Measurements from ENCODE around the gene RBM12.
A peak's percentile ranks its signal among the peaks of the same experiment; 100 is the strongest.

The RBM12 gene

DNA sequence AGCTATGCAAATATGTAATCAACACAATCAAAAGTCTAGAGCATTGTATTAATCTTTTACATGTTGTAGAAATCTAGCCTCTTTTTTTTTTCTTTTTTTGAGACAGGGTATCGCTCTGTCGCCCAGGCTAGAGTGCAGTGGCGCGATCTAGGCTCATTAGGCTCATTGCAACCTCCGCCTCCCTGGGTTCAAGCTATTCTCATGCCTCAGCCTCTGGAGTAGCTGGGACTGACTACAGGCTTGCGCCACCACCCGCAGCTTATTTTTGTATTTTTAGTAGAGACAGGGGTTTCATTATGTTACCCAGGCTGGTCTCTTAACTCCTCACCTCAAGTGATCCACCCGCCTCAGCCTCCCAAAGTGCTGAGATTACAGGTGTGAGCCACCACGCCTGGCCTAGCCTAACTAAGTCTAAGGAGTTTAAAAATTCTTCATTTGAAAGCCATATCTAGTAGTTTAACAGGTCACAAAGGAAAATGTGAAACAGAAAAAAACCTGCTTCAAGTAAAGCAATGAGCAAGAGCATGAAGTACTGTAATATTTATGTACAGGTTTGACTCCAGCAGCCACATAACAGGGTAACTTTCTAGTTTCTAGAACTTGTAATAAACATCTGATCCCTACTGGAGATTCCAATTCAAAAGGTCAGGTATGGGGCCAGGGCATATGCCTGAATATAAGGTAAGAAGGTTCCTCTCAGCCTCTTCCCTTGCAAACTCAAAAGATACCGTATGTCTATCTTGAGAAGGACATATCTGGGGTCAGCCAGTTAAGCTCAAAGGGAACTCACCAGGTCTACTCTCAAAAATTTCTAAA is 4.4 kb downstream of the RBM12 start:
- no peak for DNase-seq
- ATAC-seq (replicated peaks), result no peak
- Mint-ChIP-seq H3K27me3 (no peaks in the 10 kb centered on the region), H3K36me3 (ENCODE audit: insufficient read depth) (peaks cover 49% of the 10 kb centered on the region), H3K4me1 (ENCODE audit: low read depth in 2 of 2) (peaks cover 56 to 76% of the 10 kb centered on the region in 2 donors), H3K4me3 (peak overlapping the region; percentile 97 to 98), H3K27ac (peak overlapping the region; percentile 98 to 99), H3K9me3 (no peaks in the 10 kb centered on the region)

DNA sequence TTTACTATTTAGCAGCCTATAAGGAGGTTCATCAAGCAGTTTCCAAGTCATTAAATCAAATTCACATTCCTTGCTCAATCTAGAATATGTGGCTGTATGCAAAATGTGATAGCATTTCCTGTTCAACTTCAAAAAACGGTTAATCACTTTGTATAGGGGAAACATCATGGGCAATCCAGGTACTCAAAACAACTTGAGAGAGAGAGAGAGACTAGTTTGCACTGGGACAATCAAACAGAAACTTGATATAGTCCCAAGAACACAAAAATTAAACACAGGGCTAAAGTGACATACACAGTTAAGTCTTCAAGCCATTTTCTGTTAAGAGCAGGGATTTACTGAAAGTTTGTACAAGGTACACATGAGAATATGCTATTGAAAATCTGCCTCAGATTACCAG is 7.4 kb downstream of the RBM12 start:
- no peaks in the 10 kb centered on the region for H3K9me3 Mint-ChIP-seq
- H3K36me3 Mint-ChIP-seq (ENCODE audit: insufficient read depth), result peaks cover 20% of the 10 kb centered on the region
- peak overlapping the region; percentile 3 to 48 for H3K4me3 Mint-ChIP-seq
- H3K4me1 Mint-ChIP-seq (ENCODE audit: low read depth in 2 of 2), result peaks cover 36 to 53% of the 10 kb centered on the region in 2 donors
- DNase-seq (no peak), ATAC-seq (replicated peaks) (peak; percentile 23)
- H3K27ac Mint-ChIP-seq, result peak overlapping the region; percentile 62 to 83
- H3K27me3 Mint-ChIP-seq, result no peaks in the 10 kb centered on the region

DNA sequence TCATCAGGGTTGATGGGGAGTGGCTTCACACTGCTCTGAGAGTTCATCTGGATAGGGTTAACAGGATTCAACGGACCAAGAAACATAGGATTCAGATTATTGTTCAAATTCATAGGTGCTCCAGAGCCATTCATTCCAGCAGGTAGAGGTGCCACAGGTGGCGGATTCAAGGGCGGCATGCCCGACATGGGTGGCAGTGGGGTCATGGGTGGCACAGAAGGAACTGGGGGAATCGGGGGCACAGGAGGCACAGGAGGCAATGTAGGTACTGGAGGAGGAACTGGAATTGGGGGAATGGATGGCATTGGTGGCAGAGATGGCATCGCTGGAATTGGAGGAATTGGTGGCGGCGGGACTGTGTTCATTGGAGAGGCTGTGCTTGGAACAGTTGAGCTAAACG is 10.3 kb downstream of the RBM12 start:
- H3K4me1 Mint-ChIP-seq (ENCODE audit: low read depth in 2 of 2), result peaks cover 26 to 46% of the 10 kb centered on the region in 2 donors
- DNase-seq (no peak), ATAC-seq (replicated peaks) (no peak)
- H3K4me3 Mint-ChIP-seq, result no peak overlapping the region
- H3K36me3 Mint-ChIP-seq (ENCODE audit: insufficient read depth), result peaks cover 22% of the 10 kb centered on the region
- no peak overlapping the region for H3K27ac Mint-ChIP-seq
- no peaks in the 10 kb centered on the region for H3K9me3 Mint-ChIP-seq
- no peaks in the 10 kb centered on the region for H3K27me3 Mint-ChIP-seq

DNA sequence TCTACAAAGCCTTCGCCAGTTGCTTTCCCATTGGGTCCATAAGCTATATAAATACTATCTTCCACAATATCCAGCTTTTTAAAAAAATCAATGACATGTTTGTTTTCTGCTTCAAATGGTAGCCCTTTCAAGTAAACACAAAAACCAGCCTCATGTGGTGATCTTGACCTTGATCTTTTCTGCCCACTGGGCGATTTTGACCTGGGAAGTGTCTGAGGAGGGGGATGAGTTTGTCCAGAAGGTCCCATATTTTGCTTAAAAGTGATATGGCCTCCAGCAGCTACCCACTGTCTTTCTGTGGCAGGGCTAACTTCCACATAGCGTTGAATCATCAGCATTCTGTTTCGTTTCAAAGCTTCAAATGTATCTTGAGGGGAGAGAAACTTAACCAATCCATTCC is 10.8 kb downstream of the RBM12 start:
- H3K36me3 Mint-ChIP-seq (ENCODE audit: insufficient read depth), result peaks cover 22% of the 10 kb centered on the region
- H3K4me1 Mint-ChIP-seq (ENCODE audit: low read depth in 2 of 2), result peaks cover 27 to 46% of the 10 kb centered on the region in 2 donors
- H3K27ac Mint-ChIP-seq, result no peak overlapping the region
- ATAC-seq (replicated peaks), result no peak
- no peak overlapping the region for H3K4me3 Mint-ChIP-seq
- DNase-seq, result no peak
- no peaks in the 10 kb centered on the region for H3K9me3 Mint-ChIP-seq
- H3K27me3 Mint-ChIP-seq, result no peaks in the 10 kb centered on the region

DNA sequence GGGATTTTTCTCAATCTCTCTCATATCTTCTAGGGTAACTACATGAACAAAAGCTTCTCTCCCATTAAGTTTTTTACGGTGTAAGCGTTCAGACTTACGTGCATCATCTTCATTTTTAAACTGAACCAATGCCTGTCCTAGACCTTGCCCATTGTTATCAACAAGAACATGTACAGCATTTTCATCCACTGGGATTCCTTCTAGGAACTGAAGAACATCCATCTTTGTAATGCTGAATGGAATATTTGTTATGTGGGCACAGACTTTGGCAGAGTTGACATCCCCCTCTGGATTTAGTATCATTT is 11.3 kb downstream of the RBM12 start:
- DNase-seq, result no peak
- ATAC-seq (replicated peaks), result no peak
- H3K4me1 Mint-ChIP-seq (ENCODE audit: low read depth in 2 of 2), result peaks cover 27 to 45% of the 10 kb centered on the region in 2 donors
- no peaks in the 10 kb centered on the region for H3K9me3 Mint-ChIP-seq
- H3K4me3 Mint-ChIP-seq, result no peak overlapping the region
- H3K27ac Mint-ChIP-seq, result no peak overlapping the region
- no peaks in the 10 kb centered on the region for H3K27me3 Mint-ChIP-seq
- H3K36me3 Mint-ChIP-seq (ENCODE audit: insufficient read depth), result peaks cover 18% of the 10 kb centered on the region

DNA sequence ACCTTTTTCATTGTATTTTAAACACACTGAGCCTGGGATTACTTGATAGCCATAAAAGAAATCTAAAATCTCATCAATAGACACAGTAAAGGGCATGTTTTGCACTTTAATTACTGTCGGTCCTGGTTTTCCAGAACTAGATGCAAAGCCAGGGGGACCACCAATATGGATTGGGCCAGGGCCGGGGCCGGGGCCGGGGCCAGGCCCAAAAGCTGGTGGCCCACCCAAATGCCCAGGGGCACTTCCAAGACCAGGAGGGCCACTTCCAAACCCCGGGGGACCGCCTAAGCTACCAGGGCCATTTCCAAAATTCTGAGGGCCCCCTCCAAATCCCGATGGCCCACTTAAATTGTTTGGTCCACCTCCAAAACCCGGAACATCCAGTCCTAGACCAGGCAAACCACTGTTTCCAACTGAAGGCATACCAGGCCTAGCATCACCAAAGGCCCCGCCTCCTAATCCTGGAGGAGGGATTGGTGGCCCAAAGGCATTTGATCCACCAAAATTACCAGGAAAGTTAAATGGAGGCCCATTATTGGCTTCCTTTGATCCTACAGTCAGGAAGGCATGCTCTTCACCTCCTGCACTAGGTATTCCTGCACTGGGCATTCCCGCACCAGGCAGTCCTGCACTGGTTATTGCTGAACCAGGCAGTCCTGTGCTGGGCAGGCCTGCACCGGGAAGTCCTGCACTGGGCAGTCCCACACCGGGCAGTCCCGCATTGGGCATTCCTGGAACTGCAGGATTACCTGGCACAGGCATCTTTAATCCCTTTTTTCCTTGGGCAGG is 11.9 kb downstream of the RBM12 start:
- no peak for ATAC-seq (replicated peaks)
- DNase-seq, result no peak
- Mint-ChIP-seq H3K27ac (no peak overlapping the region), H3K9me3 (no peaks in the 10 kb centered on the region), H3K4me1 (ENCODE audit: low read depth in 2 of 2) (peaks cover 29 to 44% of the 10 kb centered on the region in 2 donors), H3K4me3 (no peak overlapping the region), H3K27me3 (no peaks in the 10 kb centered on the region), H3K36me3 (ENCODE audit: insufficient read depth) (peaks cover 17% of the 10 kb centered on the region)

DNA sequence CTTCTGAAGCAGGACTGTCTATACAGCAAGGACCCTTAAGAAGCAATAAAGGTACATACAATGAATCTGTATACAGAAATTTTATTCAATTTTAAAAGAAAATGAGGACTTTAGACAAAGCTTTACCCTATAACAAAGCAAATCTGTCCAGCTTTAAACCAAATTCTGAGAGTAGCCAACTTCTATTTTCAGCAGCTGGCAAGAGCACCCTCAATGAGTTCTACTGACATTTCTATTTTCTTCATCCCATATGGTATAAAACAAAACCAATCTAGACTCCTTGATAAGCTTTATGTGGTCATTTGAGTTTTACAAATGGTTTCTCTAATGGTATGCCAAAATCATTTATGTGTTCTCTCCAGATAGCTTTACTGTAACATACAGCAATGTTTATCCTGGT is 12.7 kb downstream of the RBM12 start:
- no peak for DNase-seq
- Mint-ChIP-seq H3K27me3 (no peaks in the 10 kb centered on the region), H3K27ac (peak overlapping the region in 1 of 2 donors; percentile 67), H3K4me1 (ENCODE audit: low read depth in 2 of 2) (peaks cover 24 to 41% of the 10 kb centered on the region in 2 donors), H3K36me3 (ENCODE audit: insufficient read depth) (peaks cover 19% of the 10 kb centered on the region), H3K4me3 (no peak overlapping the region), H3K9me3 (no peaks in the 10 kb centered on the region)
- no peak for ATAC-seq (replicated peaks)

DNA sequence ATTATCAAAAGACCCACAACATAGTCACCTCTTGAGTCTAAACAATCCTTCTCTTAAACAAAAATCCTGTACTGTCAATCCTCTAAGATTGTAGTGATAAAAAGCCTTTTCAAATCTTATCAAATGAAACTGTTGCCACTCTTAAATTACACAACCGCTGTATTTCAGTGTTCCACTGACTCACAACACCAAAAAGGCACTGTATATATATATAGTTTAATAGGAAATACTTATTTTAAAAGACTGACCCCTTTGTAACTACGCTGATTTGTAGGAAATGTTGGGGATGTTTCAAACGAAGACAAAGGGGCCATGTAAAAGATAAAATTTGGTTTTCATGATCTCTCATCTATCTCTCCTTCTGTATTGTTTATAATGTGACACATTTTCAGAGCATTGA is 14.1 kb downstream of the RBM12 start:
- Mint-ChIP-seq H3K36me3 (ENCODE audit: insufficient read depth) (peaks cover 13% of the 10 kb centered on the region), H3K9me3 (no peaks in the 10 kb centered on the region), H3K27me3 (no peaks in the 10 kb centered on the region), H3K27ac (peak overlapping the region in 1 of 2 donors; percentile 67), H3K4me1 (ENCODE audit: low read depth in 2 of 2) (peaks cover 28 to 46% of the 10 kb centered on the region in 2 donors), H3K4me3 (no peak overlapping the region)
- DNase-seq (no peak), ATAC-seq (replicated peaks) (no peak)

DNA sequence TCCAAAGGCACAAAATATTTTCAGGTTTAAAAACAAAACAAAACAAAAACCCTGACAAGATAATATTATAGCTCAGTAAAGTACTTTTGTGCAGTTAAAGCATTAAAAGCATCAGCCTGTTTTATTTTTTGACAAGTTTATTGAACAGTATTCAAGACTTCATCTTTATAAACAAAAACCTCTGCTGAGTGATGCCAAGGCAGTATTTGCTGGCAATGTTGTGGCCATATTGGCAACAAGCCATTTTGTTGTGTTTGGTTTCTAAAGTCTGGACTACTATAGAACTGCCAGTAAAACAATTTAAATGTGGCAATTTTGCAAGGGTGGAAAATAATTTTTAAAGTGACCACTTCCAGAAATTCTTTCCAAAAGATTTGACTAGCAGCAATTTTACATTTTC is 15.9 kb downstream of the RBM12 start:
- Mint-ChIP-seq H3K4me1 (ENCODE audit: low read depth in 2 of 2) (peaks cover 44 to 63% of the 10 kb centered on the region in 2 donors), H3K27ac (peak overlapping the region; percentile 28 to 51), H3K4me3 (no peak overlapping the region)

DNA sequence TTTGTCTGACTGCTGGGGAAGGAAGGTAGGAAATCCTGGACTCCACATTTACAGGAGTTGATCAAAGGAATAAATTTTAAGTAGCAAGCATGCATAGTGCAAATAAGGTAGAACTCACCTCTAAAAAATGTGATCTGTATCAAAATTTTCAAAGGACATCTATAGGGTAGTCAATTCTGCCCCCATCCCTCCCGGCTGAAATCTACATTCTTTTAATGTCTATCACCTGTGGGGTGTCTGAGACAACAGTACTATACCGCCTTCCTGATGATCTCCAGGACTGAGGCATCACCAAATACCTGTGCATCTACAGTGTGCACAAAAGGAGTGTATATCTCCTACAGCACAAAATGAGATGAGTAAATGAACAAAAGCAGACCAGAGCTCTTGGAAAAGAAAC is 19.9 kb downstream of the RBM12 start:
- no peaks in the 10 kb centered on the region for H3K9me3 Mint-ChIP-seq
- H3K27ac Mint-ChIP-seq, result peak overlapping the region; percentile 51 to 86
- H3K4me3 Mint-ChIP-seq, result peak overlapping the region in 1 of 2 donors; percentile 5
- H3K4me1 Mint-ChIP-seq (ENCODE audit: low read depth in 2 of 2), result peaks cover 66 to 85% of the 10 kb centered on the region in 2 donors
- peaks cover 7% of the 10 kb centered on the region for H3K36me3 Mint-ChIP-seq (ENCODE audit: insufficient read depth)
- ATAC-seq (replicated peaks) (no peak), DNase-seq (no peak)
- no peaks in the 10 kb centered on the region for H3K27me3 Mint-ChIP-seq

More for the DNA sequence above, 15.9 kb downstream of the RBM12 start:
- Mint-ChIP-seq H3K9me3 (no peaks in the 10 kb centered on the region), H3K36me3 (ENCODE audit: insufficient read depth) (peaks cover 13% of the 10 kb centered on the region), H3K27me3 (no peaks in the 10 kb centered on the region)
- ATAC-seq (replicated peaks), result no peak
- DNase-seq, result no peak

DNA sequence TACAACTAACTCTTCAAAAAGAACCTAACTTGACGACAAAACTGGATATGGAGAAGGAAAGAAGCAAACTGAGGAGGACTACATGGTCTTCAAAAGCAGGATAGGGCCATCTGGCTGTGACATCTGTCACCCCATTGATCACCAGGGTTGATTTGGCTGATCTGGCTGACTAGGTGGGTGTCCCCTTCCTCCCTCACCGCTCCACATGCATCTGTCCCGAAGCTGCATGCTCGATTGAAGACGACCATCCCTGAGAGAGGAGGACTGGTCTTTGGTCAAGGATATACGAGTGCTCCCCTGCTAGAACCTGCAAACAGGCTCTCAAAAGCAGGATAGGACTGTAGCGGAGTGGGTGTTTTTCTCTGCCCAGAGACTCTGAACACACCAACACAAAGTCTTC is 21.7 kb downstream of the RBM12 start:
- no peaks in the 10 kb centered on the region for H3K27me3 Mint-ChIP-seq
- ATAC-seq (replicated peaks) (no peak), DNase-seq (no peak)
- no peak overlapping the region for H3K4me3 Mint-ChIP-seq
- H3K4me1 Mint-ChIP-seq (ENCODE audit: low read depth in 2 of 2), result peaks cover 60 to 74% of the 10 kb centered on the region in 2 donors
- no peaks in the 10 kb centered on the region for H3K9me3 Mint-ChIP-seq
- H3K36me3 Mint-ChIP-seq (ENCODE audit: insufficient read depth), result peaks cover 7% of the 10 kb centered on the region
- H3K27ac Mint-ChIP-seq, result peak overlapping the region; percentile 5 to 9

DNA sequence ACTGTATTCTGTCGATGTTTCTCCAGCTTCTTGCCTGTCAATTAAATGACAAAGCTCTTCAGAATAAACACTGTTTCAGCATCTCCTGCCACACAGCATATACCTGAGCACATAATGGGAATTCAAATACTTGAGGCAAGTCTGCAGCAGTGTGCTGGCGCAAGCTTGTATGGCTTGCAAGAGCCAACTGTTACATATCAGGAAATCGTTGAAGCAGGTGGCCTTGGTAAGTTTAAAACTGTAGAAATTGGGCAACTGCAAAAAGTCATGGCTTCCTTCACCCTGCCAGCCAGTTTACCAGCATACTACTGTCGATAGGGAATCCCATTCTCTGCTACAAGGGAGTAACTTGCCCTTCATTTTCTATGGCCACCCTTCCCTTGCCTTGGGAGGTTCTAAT is 23.0 kb downstream of the RBM12 start:
- Mint-ChIP-seq H3K36me3 (ENCODE audit: insufficient read depth) (peaks cover 2% of the 10 kb centered on the region), H3K4me1 (ENCODE audit: low read depth in 2 of 2) (peaks cover 71 to 82% of the 10 kb centered on the region in 2 donors), H3K27me3 (no peaks in the 10 kb centered on the region), H3K4me3 (no peak overlapping the region), H3K9me3 (no peaks in the 10 kb centered on the region), H3K27ac (peak overlapping the region; percentile 9 to 45)
- DNase-seq (no peak), ATAC-seq (replicated peaks) (no peak)

DNA sequence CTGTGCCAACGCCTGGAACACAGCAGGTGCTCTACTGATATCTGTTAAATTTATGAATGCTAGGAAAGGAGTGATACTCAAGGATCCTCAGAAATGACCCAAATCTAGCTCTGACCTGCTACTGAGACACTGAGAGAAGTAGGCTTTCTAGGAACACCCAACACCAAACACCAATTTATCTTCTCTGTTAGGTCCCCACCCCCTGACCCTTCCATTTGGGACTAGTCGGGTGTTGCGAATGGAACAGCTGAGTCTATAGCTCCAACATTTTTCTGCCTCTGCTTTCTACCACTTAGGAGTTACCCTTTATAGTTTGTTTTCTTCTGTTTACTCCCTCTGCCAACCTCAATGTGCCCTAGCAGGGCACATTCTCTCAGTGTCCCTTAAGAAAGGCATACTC is 24.0 kb downstream of the RBM12 start:
- peak overlapping the region; percentile 9 to 45 for H3K27ac Mint-ChIP-seq

DNA sequence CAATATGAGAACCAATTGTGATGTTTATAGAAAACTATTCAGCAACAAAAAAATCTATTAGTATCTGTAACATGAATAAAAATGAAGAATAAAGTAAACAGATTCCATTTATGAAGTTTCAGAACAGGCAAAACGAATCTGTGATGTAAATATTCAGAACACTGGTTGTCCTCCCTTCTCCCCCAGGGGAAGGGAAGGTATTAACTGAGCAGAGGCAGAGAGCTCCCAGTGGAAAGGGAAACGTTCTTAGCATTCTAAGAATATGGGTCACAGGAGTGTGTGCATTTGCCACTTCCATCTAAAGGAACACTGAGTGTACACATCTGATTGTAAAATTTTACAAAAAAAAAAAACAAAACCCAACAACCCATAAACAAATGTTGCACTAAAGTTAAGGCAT is 25.9 kb downstream of the RBM12 start:
- Mint-ChIP-seq H3K27ac (no peak overlapping the region), H3K4me3 (no peak overlapping the region), H3K27me3 (no peaks in the 10 kb centered on the region), H3K36me3 (ENCODE audit: insufficient read depth) (peaks cover 6% of the 10 kb centered on the region), H3K4me1 (ENCODE audit: low read depth in 2 of 2) (peaks cover 60 to 73% of the 10 kb centered on the region in 2 donors), H3K9me3 (no peaks in the 10 kb centered on the region)
- no peak for DNase-seq
- no peak for ATAC-seq (replicated peaks)

More for the DNA sequence above, 24.0 kb downstream of the RBM12 start:
- DNase-seq, result no peak
- Mint-ChIP-seq H3K9me3 (no peaks in the 10 kb centered on the region), H3K4me3 (no peak overlapping the region), H3K36me3 (ENCODE audit: insufficient read depth) (peaks cover 1% of the 10 kb centered on the region), H3K4me1 (ENCODE audit: low read depth in 2 of 2) (peaks cover 71 to 80% of the 10 kb centered on the region in 2 donors), H3K27me3 (no peaks in the 10 kb centered on the region)
- ATAC-seq (replicated peaks), result no peak
